Kidney (tissue), 14 donors: ENCODE data around the gene SCN5A. TPM values are rescaled to one million over a fixed set of nuclear protein-coding genes. Genes with fewer than 3 reads are reported as not detected.

ENCODE experiments used
- DNase-seq, 5 donors: peaks; one replicate each; pipeline ENCODE4 v3.0.0-alpha.2; 2013 to 2020
- FAIRE-seq: peaks from 2 replicates; lab custom pipeline; 2012; peaks lifted over from hg19 to GRCh38; lab: Jason Lieb, UNC
- H3K27ac ChIP-seq, 2 donors: one replicate each; pipeline ENCODE4 v1.7.0; 2013; ENCODE audit warnings: low read depth in 2 of 2, low read length in 2 of 2, inconsistent platforms in 1 of 2
- H3K27me3 ChIP-seq: one replicate; pipeline ENCODE4 v1.7.1; 2013; ENCODE audit warnings: low read length, inconsistent platforms; ENCODE audit not compliant: control insufficient read depth, insufficient read depth
- H3K36me3 ChIP-seq, 3 donors: one replicate each; pipeline versions ENCODE4 v1.7.0 to v1.7.1; 2013; ENCODE audit warnings: low read length in 3 of 3, control low read depth in 1 of 3, inconsistent platforms in 1 of 3; ENCODE audit not compliant: insufficient read depth in 3 of 3, control insufficient read depth in 2 of 3
- H3K4me1 ChIP-seq, 3 donors: one replicate each; pipeline versions ENCODE4 v1.7.0 to v1.7.1; 2013; ENCODE audit warnings: low read length in 3 of 3, inconsistent platforms in 1 of 3, low read depth in 1 of 3; ENCODE audit not compliant: control insufficient read depth in 2 of 3, insufficient read depth in 2 of 3
- H3K4me3 ChIP-seq, 3 donors: one replicate each; pipeline versions ENCODE4 v1.7.0 to v1.8.1; 2013; ENCODE audit warnings: low read length in 3 of 3, control low read depth in 1 of 3, inconsistent platforms in 1 of 3
- H3K9ac ChIP-seq, 3 donors: one replicate each; pipeline versions ENCODE4 v1.7.0 to v1.7.1; 2013; ENCODE audit warnings: low read length in 3 of 3, control low read depth in 1 of 3, inconsistent platforms in 1 of 3
- H3K9me3 ChIP-seq, 3 donors: one replicate each; pipeline versions ENCODE4 v1.7.0 to v1.7.1; 2013; ENCODE audit warnings: low read length in 3 of 3, control low read depth in 1 of 3, inconsistent platforms in 1 of 3; ENCODE audit not compliant: control insufficient read depth in 2 of 3, insufficient read depth in 1 of 3
- intact Hi-C: fragments of 100-400 bp; cut with DNase I; formaldehyde crosslinking; loops from one replicate; pipeline ENCODE4 v1.11.1; 2022
- polyA plus RNA-seq: library from polyadenylated mRNA; stranded (reverse); fragments of 350-450 nt; fragmentation: Illumina TruSeq; extraction: RNeasy Lipid Tissue Mini Kit (QIAGEN cat#74804); gene quantifications from one replicate; pipeline ENCODE4 v1.2.3, GENCODE V29; 2014; ENCODE audit warnings: low read depth, low replicate concordance; ENCODE audit not compliant: insufficient read depth
- total RNA-seq: library from RNA; stranded (reverse); fragmentation: NEBNext Ultra II Directional; extraction: Animal tissue kit (Norgen Biotek cat#: 25700); gene quantifications from one replicate; pipeline ENCODE4 v1.2.1, GENCODE V29; 2021
- TF ChIP-seq, protein P1 (sequence below): IDR thresholded peaks from 3 replicates; pipeline ENCODE4 v1.5.1; 2012; ENCODE audit warnings: mild to moderate bottlenecking, moderate library complexity, borderline replicate concordance; ENCODE audit not compliant: insufficient read depth; ENCODE audit errors: extremely low read depth
- donor health status: control.
- donor health status: control.
- donor health status: control.
- donor health status: control.
- donor health status: control.
- donor health status: DM: yes; HTN: yes; CAD: no.
- donor health status: Normal renal cell carcinoma (clear cell type).

SCN5A gene
- total and polyA plus RNA-seq, 2 donors from 2014 or later: 0.06 to 0.72 TPM

DNA sequence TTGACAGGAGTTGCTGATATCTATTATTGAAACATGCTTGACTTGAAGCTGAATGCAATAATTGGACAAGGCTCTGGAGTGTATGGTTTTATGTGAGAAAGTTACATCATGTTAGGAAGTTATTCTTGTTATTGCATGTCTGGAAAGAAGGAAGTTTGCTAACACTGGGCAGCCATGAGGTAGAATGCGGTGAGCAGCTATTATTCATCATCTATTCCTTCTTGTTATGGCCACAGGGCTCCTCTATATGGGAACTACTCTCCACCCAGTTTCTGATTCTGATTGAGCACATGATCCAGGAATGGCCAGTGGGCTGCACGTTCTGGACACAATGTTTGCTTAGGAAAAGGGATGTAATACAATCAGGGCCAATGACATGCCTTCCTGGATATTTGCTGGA, 37.8 kb upstream of the SCN5A start:
- H3K4me1 ChIP-seq: no peaks in the 10 kb centered on the region
- no peak for FAIRE-seq
- no peak overlapping the region for H3K27ac ChIP-seq
- H3K27me3 ChIP-seq: no peaks in the 10 kb centered on the region
- no peak overlapping the region for H3K4me3 ChIP-seq
- no peak for DNase-seq
- intact Hi-C loops: no loop called here
- TF ChIP-seq, protein P1, sequence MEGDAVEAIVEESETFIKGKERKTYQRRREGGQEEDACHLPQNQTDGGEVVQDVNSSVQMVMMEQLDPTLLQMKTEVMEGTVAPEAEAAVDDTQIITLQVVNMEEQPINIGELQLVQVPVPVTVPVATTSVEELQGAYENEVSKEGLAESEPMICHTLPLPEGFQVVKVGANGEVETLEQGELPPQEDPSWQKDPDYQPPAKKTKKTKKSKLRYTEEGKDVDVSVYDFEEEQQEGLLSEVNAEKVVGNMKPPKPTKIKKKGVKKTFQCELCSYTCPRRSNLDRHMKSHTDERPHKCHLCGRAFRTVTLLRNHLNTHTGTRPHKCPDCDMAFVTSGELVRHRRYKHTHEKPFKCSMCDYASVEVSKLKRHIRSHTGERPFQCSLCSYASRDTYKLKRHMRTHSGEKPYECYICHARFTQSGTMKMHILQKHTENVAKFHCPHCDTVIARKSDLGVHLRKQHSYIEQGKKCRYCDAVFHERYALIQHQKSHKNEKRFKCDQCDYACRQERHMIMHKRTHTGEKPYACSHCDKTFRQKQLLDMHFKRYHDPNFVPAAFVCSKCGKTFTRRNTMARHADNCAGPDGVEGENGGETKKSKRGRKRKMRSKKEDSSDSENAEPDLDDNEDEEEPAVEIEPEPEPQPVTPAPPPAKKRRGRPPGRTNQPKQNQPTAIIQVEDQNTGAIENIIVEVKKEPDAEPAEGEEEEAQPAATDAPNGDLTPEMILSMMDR: no peak
- H3K36me3 ChIP-seq: no peaks in the 10 kb centered on the region
- H3K9me3 ChIP-seq: no peaks in the 10 kb centered on the region
- H3K9ac ChIP-seq: no peak overlapping the region

DNA sequence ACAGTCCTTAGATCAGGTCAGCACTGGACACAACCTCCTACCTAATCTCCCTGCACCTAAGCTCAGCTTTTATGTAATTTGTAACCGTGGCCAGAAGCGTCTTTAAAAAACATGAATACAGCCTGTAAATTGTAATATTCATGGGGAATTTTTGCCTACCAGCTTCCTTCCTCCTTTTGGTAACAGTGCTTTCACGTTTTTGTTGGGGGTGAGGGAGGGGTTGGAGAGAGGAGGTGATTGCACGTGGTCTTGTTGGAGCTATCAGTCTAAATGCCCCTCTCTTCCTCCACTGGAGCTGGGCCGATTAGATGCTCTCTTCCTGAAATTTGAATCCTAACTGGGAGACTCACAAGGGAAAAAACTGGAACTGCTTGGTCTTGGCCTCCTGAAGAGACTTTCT, 35.1 kb upstream of the SCN5A start:
- H3K9me3 ChIP-seq: no peaks in the 10 kb centered on the region
- no peak overlapping the region for H3K4me3 ChIP-seq
- no peaks in the 10 kb centered on the region for H3K36me3 ChIP-seq
- DNase-seq: no peak
- no peak overlapping the region for H3K9ac ChIP-seq
- no peak overlapping the region for H3K27ac ChIP-seq
- intact Hi-C loops: no loop called here
- no peak for FAIRE-seq
- TF ChIP-seq, protein P1: no peak
- no peaks in the 10 kb centered on the region for H3K27me3 ChIP-seq
- H3K4me1 ChIP-seq: no peaks in the 10 kb centered on the region

DNA sequence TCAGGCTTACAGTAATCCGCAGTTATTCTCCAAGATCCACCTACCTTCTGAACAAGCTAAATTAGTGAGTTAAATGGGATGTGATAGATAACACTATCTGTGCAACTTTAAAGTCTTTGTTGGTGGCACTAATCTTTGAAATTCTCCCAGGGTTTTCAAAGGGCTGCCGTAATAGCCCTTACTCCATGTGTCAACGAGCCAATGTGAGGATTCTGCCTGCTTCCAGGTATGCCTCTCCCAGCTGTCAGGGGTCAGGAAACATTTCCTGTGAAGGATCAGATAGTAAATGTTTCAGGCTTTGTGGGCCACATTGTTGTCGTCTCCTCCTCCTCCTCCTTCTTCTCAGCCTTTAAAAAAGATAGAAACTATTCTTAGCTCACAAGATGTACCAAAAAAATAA, 20.2 kb upstream of the SCN5A start:
- H3K4me3 ChIP-seq: no peak overlapping the region
- no peaks in the 10 kb centered on the region for H3K27me3 ChIP-seq
- no peaks in the 10 kb centered on the region for H3K36me3 ChIP-seq
- no peak overlapping the region for H3K27ac ChIP-seq
- DNase-seq: no peak
- peaks cover 0 to 4% (median 0%) of the 10 kb centered on the region in 3 donors for H3K9me3 ChIP-seq
- intact Hi-C loops: no loop called here
- no peaks in the 10 kb centered on the region for H3K4me1 ChIP-seq
- TF ChIP-seq, protein P1: no peak
- H3K9ac ChIP-seq: no peak overlapping the region
- FAIRE-seq: no peak

DNA sequence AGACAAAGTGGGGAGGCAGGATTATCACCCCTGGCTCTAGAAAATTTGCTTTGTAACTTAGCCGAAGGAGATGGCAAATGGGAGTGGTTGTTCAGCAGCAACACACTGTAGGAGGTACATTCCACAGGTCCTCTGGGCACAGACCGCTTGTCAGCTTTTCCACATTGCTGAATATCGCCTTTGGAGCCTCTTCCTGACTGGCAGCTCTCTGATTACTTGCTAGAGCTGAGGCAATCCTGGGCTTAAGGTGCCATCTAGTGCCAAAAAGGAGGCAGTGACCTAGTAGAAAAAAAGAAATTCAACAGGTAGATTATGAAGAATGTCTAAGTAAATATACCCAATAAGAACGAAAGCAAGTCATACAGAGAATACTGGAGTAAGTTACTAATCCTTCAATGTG, 13.1 kb upstream of the SCN5A start:
- H3K9me3 ChIP-seq: peaks cover 0 to 7% (median 0%) of the 10 kb centered on the region in 3 donors
- no peaks in the 10 kb centered on the region for H3K27me3 ChIP-seq
- H3K27ac ChIP-seq: no peak overlapping the region
- no peak for FAIRE-seq
- no peak overlapping the region for H3K4me3 ChIP-seq
- H3K9ac ChIP-seq: no peak overlapping the region
- H3K36me3 ChIP-seq: no peaks in the 10 kb centered on the region
- intact Hi-C loops: no loop called here
- TF ChIP-seq, protein P1: peak; percentile 9
- DNase-seq: no peak
- no peaks in the 10 kb centered on the region for H3K4me1 ChIP-seq
